HepG2 (cell line): Measurements from ENCODE around the gene MSTO1. TPM values are rescaled to one million over a fixed set of nuclear protein-coding genes. Genes with fewer than 3 reads are reported as not detected.

ENCODE experiments used
- CBX5 ChIP-seq: sonication (generic); formaldehyde crosslinking; IDR thresholded peaks from 2 replicates; pipeline ENCODE4 v1.4.0; 2020; ENCODE audit warnings: missing genetic modification reagents, borderline replicate concordance
- CEBPB ChIP-seq: IDR thresholded peaks from 2 replicates; pipeline ENCODE4 v1.6.1; 2011; ENCODE audit warnings: low read depth, low read length, improper control_type of control experiment, borderline replicate concordance
- FOXO1 ChIP-seq: sonication (generic); formaldehyde crosslinking; IDR thresholded peaks from 2 replicates; pipeline ENCODE4 v1.4.0; 2020; ENCODE audit warnings: missing genetic modification reagents
- GATA4 ChIP-seq: sonication (generic); IDR thresholded peaks from 2 replicates; pipeline ENCODE4 v1.6.1; 2016; ENCODE audit warnings: antibody characterized with exemption, low read depth, borderline replicate concordance
- HDAC2 ChIP-seq: sonication (generic); formaldehyde crosslinking; IDR thresholded peaks from 2 replicates; pipeline ENCODE4 v1.4.0; 2020; ENCODE audit warnings: missing genetic modification reagents
- HNRNPL ChIP-seq: fragments of 200-400 bp; formaldehyde crosslinking; IDR thresholded peaks from 2 replicates; pipeline ENCODE4 v1.6.1; 2017; ENCODE audit warnings: mild to moderate bottlenecking, low read depth, low read length
- JUN ChIP-seq: sonication (generic); formaldehyde crosslinking; IDR thresholded peaks from 2 replicates; pipeline ENCODE4 v1.4.0; 2020; ENCODE audit warnings: mild to moderate bottlenecking, missing genetic modification reagents
- KDM6A ChIP-seq: IDR thresholded peaks from 2 replicates; pipeline ENCODE4 v1.6.1; 2016; ENCODE audit warnings: low read depth
- MYPOP ChIP-seq: sonication (generic); formaldehyde crosslinking; IDR thresholded peaks from 2 replicates; pipeline ENCODE4 v1.8.1; 2023; ENCODE audit warnings: mild to moderate bottlenecking, moderate library complexity, missing genetic modification reagents
- NAIF1 ChIP-seq: sonication (generic); formaldehyde crosslinking; IDR thresholded peaks from 2 replicates; pipeline ENCODE4 v1.5.0; 2020; ENCODE audit warnings: mild to moderate bottlenecking, missing genetic modification reagents, borderline replicate concordance
- NFKB2 ChIP-seq: sonication (generic); formaldehyde crosslinking; IDR thresholded peaks from 2 replicates; pipeline ENCODE4 v1.4.0; 2020; ENCODE audit warnings: missing genetic modification reagents, borderline replicate concordance
- POGK ChIP-seq: sonication (generic); formaldehyde crosslinking; conservative IDR thresholded peaks from 2 replicates; pipeline ENCODE4 v1.8.0; 2022; ENCODE audit warnings: mild to moderate bottlenecking, moderate library complexity, missing genetic modification reagents
- RARA ChIP-seq: IDR thresholded peaks from 2 replicates; pipeline ENCODE4 v1.6.1; 2016; ENCODE audit warnings: missing genetic modification reagents, missing compliant biosample characterization
- REST ChIP-seq, 2 experiments: IDR thresholded peaks; 2 replicates each; pipeline ENCODE4 v1.6.1; 2011 to 2012; ENCODE audit warnings: low read length in 2 of 2, borderline replicate concordance in 1 of 2, low read depth in 1 of 2, mild to moderate bottlenecking in 1 of 2, moderate library complexity in 1 of 2
- RFX1 ChIP-seq: fragments of 450-650 bp; IDR thresholded peaks from 2 replicates; pipeline ENCODE4 v1.6.1; 2017
- SKI ChIP-seq: fragments of 450-650 bp; IDR thresholded peaks from one replicate; pipeline ENCODE4 v1.6.1; 2018; ENCODE audit warnings: mild to moderate bottlenecking; ENCODE audit not compliant: partially characterized antibody
- ZBTB3 ChIP-seq: sonication (generic); formaldehyde crosslinking; IDR thresholded peaks from 2 replicates; pipeline ENCODE4 v1.4.0; 2020; ENCODE audit warnings: low read depth, mild to moderate bottlenecking, moderate library complexity, missing genetic modification reagents, borderline replicate concordance
- ZBTB39 ChIP-seq: sonication (generic); formaldehyde crosslinking; IDR thresholded peaks from 2 replicates; pipeline ENCODE4 v1.5.0; 2020; ENCODE audit warnings: missing genetic modification reagents
- ZNF329 ChIP-seq: sonication (generic); formaldehyde crosslinking; IDR thresholded peaks from 2 replicates; pipeline ENCODE4 v1.9.0; 2021; ENCODE audit warnings: low read depth, mild to moderate bottlenecking, missing genetic modification reagents
- ZNF484 ChIP-seq: sonication (generic); formaldehyde crosslinking; IDR thresholded peaks from 2 replicates; pipeline ENCODE4 v1.5.1; 2020; ENCODE audit warnings: mild to moderate bottlenecking, low read depth, missing genetic modification reagents, borderline replicate concordance
- polyA plus RNA-seq, 8 experiments: library from polyadenylated mRNA; depleted of rRNA in 3 of 8; stranded (reverse) in 7 of 8; unstranded in 1 of 8; fragments of >200 nt; fragmentation: Illumina TruSeq in 4 of 8; extraction: Trizol in 4 of 8; gene quantifications; 2 replicates each; pipeline versions ENCODE4 v1.2.1 to v1.2.3, GENCODE V29; 2011 to 2016; ENCODE audit warnings: low read depth in 4 of 8, missing spikeins in 1 of 8, mixed read lengths in 1 of 8; ENCODE audit not compliant: insufficient read depth in 1 of 8
- total RNA-seq, 5 experiments: library from RNA; depleted of rRNA; stranded (reverse); fragments of >200 nt; fragmentation: Illumina TruSeq; extraction: Trizol; gene quantifications; 2 replicates each; pipeline ENCODE4 v1.2.3, GENCODE V29; 2016; ENCODE audit warnings: low read depth in 1 of 5

Gene MSTO1
- total and polyA plus RNA-seq, 2 of the 13 experiments (the other 11 are each of a cell fraction or from before 2014, with no cell fraction given) = 19.1 to 25.3 TPM

GRCh38 chr1:155562581-155563376, 47.2 kb upstream of the MSTO1 start, which contains the start of gene ASH1L (continued):
- peak in 1 of 2 experiments; percentile 44; a peak in 1 of 4 replicates for TF ChIP-seq REST (IDR thresholded peaks at IDR 0.05; ENCODE audit: borderline replicate concordance in 1 of 2, low read depth in 1 of 2, low read length in 2 of 2)
- TF ChIP-seq RFX1 = no peak
- peak; percentile 42; the same call in 1 of the 2 replicates for TF ChIP-seq NFKB2 (CRISPR knock-in tag)
- peak; percentile 29; the same call in 1 of the 2 replicates for TF ChIP-seq ZNF329
- no peak; the same call in 1 of the 2 replicates for TF ChIP-seq HDAC2
- peak; percentile 46; the same call in 1 of the 2 replicates for TF ChIP-seq POGK (CRISPR knock-in tag)
- TF ChIP-seq NAIF1 = peak; percentile 47; the same call in 1 of the 2 replicates
- peak; percentile 71; the same call in 1 of the 2 replicates for TF ChIP-seq GATA4
- no peak for TF ChIP-seq ZNF484 (CRISPR knock-in tag)
- peak; percentile 17; the same call in 1 of the 2 replicates for TF ChIP-seq CBX5 (CRISPR knock-in tag)
- peak; percentile 90 for TF ChIP-seq MYPOP (CRISPR knock-in tag)
- TF ChIP-seq KDM6A (CRISPR knock-in tag) = 0 out of 2 replicates have a peak, but pooled peaks have one; percentile 4
- peak; percentile 28; the same call in 1 of the 2 replicates for TF ChIP-seq RARA
- peak; percentile 69 for TF ChIP-seq FOXO1 (CRISPR knock-in tag)
- TF ChIP-seq ZBTB3 (CRISPR knock-in tag) = no peak
- no peak for TF ChIP-seq CEBPB
- TF ChIP-seq HNRNPL = no peak
- TF ChIP-seq JUN = peak; percentile 19; the same call in 1 of the 2 replicates
- peak; percentile 88; the same call in 1 of the 2 replicates for TF ChIP-seq ZBTB39 (CRISPR knock-in tag)
- peak; percentile 13 for TF ChIP-seq SKI
